HCT116 (cell line): ENCODE data around the gene ZNF423. TPM values are rescaled to one million over a fixed set of nuclear protein-coding genes. Genes with fewer than 3 reads are reported as not detected.

Experiments
- ATAC-seq: fragments of 200-7000 bp; cut with Tn5 transposase; 2 replicates; pipeline ENCODE4 v1.9.1; 2020; ENCODE audit warnings: mild to moderate bottlenecking, moderate library complexity
- BruUV-seq: library from RNA; stranded (reverse); fragments of 400-500 nt; replicated peaks from 2 replicates; lab custom pipeline; 2021; lab: Mats Ljungman, UMichigan
- CTCF ChIA-PET: fragments of 300-600 bp; sonication (Branson Sonifier 250); formaldehyde crosslinking; loops from one replicate; lab custom pipeline; 2021; ENCODE audit warnings: antibody characterized with exemption; lab: Charles Lee
- POLR2A ChIA-PET: fragments of 300-600, 350-600 bp; sonication (Branson Sonifier 250); formaldehyde crosslinking; loops from one replicate; lab custom pipeline; 2021; ENCODE audit warnings: antibody characterized with exemption; lab: Charles Lee
- RAD21 ChIA-PET, 2 experiments: fragments of 300-600 bp; sonication (Branson Sonifier 250); formaldehyde crosslinking; loops; one replicate each; lab custom pipeline; 2023; ENCODE audit warnings: low total read pairs in 2 of 2; ENCODE audit not compliant: uncharacterized antibody in 2 of 2, unreplicated experiment in 2 of 2, low non-redundant PET in 1 of 2; lab: Charles Lee
- DNase-seq: peaks from one replicate; pipeline ENCODE4 v3.0.0-alpha.2; 2010; ENCODE audit warnings: low read depth, low spot score
- H2AFZ ChIP-seq: fragments of 200-600 bp; shearing (Covaris generic), sonication (generic); 2 replicates; pipeline ENCODE4 v1.6.1; 2017; ENCODE audit warnings: low read depth, mixed run types, mixed read lengths, antibody characterized with exemption, low read length; ENCODE audit not compliant: poor library complexity, severe bottlenecking
- H3K27ac ChIP-seq: 2 replicates; pipeline ENCODE4 v1.5.1; 2012; ENCODE audit warnings: low read depth, low read length
- H3K27me3 ChIP-seq: fragments of 200-600 bp; sonication (generic); 2 replicates; pipeline ENCODE4 v1.6.1; 2016; ENCODE audit warnings: mixed run types, low read length, mixed read lengths; ENCODE audit not compliant: insufficient read depth
- H3K36me3 ChIP-seq, 2 experiments: fragments of 200-500 bp in 1 of 2; fragments of 200-600 bp in 1 of 2; sonication (Bioruptor generic) in 1 of 2; sonication (generic) in 1 of 2; 2 replicates each; pipeline versions ENCODE4 v1.5.1 to v1.6.1; 2014 to 2016; ENCODE audit warnings: low read length in 2 of 2, inconsistent platforms in 1 of 2, mixed read lengths in 1 of 2, mixed run types in 1 of 2; ENCODE audit not compliant: insufficient read depth in 2 of 2, control insufficient read depth in 1 of 2
- H3K4me1 ChIP-seq, 2 experiments: fragments of 200-600 bp in 1 of 2; sonication (generic) in 1 of 2; 2 replicates each; pipeline versions ENCODE4 v1.5.1 to v1.6.1; 2012 to 2017; ENCODE audit warnings: low read length in 2 of 2, inconsistent platforms in 1 of 2, mild to moderate bottlenecking in 1 of 2, mixed read lengths in 1 of 2, mixed run types in 1 of 2, moderate library complexity in 1 of 2; ENCODE audit not compliant: insufficient read depth in 2 of 2, control insufficient read depth in 1 of 2
- H3K4me2 ChIP-seq: fragments of 200-600 bp; sonication (generic); 2 replicates; pipeline ENCODE4 v1.6.1; 2017; ENCODE audit warnings: mixed run types, low read length, mixed read lengths
- H3K4me3 ChIP-seq, 2 experiments: fragments of 200-600 bp in 1 of 2; sonication (generic) in 1 of 2; replicated peaks in 1 of 2; 2 replicates each; pipeline ENCODE4 v1.5.1; 2011 to 2016; ENCODE audit warnings: low read length in 2 of 2, control low read depth in 1 of 2, low read depth in 1 of 2, mild to moderate bottlenecking in 1 of 2, mixed read lengths in 1 of 2, mixed run types in 1 of 2
- H3K79me2 ChIP-seq: fragments of 200-600 bp; sonication (generic); 2 replicates; pipeline ENCODE4 v1.6.1; 2017; ENCODE audit warnings: mild to moderate bottlenecking, mixed run types, low read length, moderate library complexity, mixed read lengths; ENCODE audit not compliant: insufficient read depth
- H3K9ac ChIP-seq: fragments of 200-600 bp; sonication (generic); 2 replicates; pipeline ENCODE4 v1.6.1; 2016; ENCODE audit warnings: low read length, mixed read lengths
- H3K9me2 ChIP-seq: fragments of 200-600 bp; sonication (generic), shearing (Covaris generic); 2 replicates; pipeline ENCODE4 v1.6.1; 2017; ENCODE audit warnings: mixed run types, mild to moderate bottlenecking, moderate library complexity; ENCODE audit not compliant: insufficient read depth
- H3K9me3 ChIP-seq, 2 experiments: fragments of 200-500 bp in 1 of 2; fragments of 200-600 bp in 1 of 2; sonication (Bioruptor generic) in 1 of 2; sonication (generic) in 1 of 2; 2 replicates each; pipeline ENCODE4 v1.6.1; 2014 to 2017; ENCODE audit warnings: low read length in 2 of 2, mixed read lengths in 2 of 2, inconsistent platforms in 1 of 2, low read depth in 1 of 2, mild to moderate bottlenecking in 1 of 2, mixed run types in 1 of 2, moderate library complexity in 1 of 2; ENCODE audit not compliant: control insufficient read depth in 1 of 2, insufficient read depth in 1 of 2
- H4K20me1 ChIP-seq: fragments of 200-600 bp; sonication (generic), shearing (Covaris generic); 2 replicates; pipeline ENCODE4 v1.6.1; 2017; ENCODE audit warnings: mixed run types, mild to moderate bottlenecking, moderate library complexity; ENCODE audit not compliant: insufficient read depth
- ATF3 ChIP-seq: IDR thresholded peaks from 2 replicates; pipeline ENCODE4 v1.6.1; 2012
- CBX3 ChIP-seq: IDR thresholded peaks from 2 replicates; pipeline ENCODE4 v1.6.1; 2012; ENCODE audit warnings: low read depth
- CEBPB ChIP-seq: IDR thresholded peaks from 2 replicates; pipeline ENCODE4 v1.6.1; 2012; ENCODE audit warnings: low read depth
- CTCF ChIP-seq, 3 experiments: fragments of 200-600 bp in 1 of 3; sonication (generic) in 1 of 3; IDR thresholded peaks in 2 of 3; conservative IDR thresholded peaks in 1 of 3; 2 replicates each; pipeline ENCODE4 v1.5.1; 2012 to 2017; ENCODE audit warnings: low read depth in 2 of 3, low read length in 2 of 3, antibody characterized with exemption in 1 of 3, borderline replicate concordance in 1 of 3, control low read depth in 1 of 3, mild to moderate bottlenecking in 1 of 3, mixed read lengths in 1 of 3, mixed run types in 1 of 3, moderate library complexity in 1 of 3; ENCODE audit not compliant: insufficient read depth in 1 of 3
- ELF1 ChIP-seq: IDR thresholded peaks from 2 replicates; pipeline ENCODE4 v1.6.1; 2012; ENCODE audit warnings: low read depth, borderline replicate concordance
- EZH2 ChIP-seq: fragments of 200-600 bp; sonication (generic); IDR thresholded peaks from 2 replicates; pipeline ENCODE4 v1.6.1; 2017; ENCODE audit warnings: antibody characterized with exemption, mixed run types
- EZH2phosphoT487 ChIP-seq: fragments of 200-600 bp; IDR thresholded peaks from 2 replicates; pipeline ENCODE4 v1.6.1; 2018; ENCODE audit warnings: antibody characterized with exemption, borderline replicate concordance
- JUND ChIP-seq: IDR thresholded peaks from 2 replicates; pipeline ENCODE4 v1.6.1; 2012
- MAX ChIP-seq: IDR thresholded peaks from 2 replicates; pipeline ENCODE4 v1.6.1; 2012
- POLR2A ChIP-seq: IDR thresholded peaks from 2 replicates; pipeline ENCODE4 v1.7.0; 2011; ENCODE audit warnings: borderline replicate concordance; ENCODE audit not compliant: insufficient read depth, insufficient read length; ENCODE audit errors: extremely low read depth
- RAD21 ChIP-seq: IDR thresholded peaks from 2 replicates; pipeline ENCODE4 v1.6.1; 2012; ENCODE audit warnings: low read depth, mild to moderate bottlenecking
- SIN3A ChIP-seq: IDR thresholded peaks from 2 replicates; pipeline ENCODE4 v1.6.1; 2012; ENCODE audit warnings: low read depth
- SP1 ChIP-seq: IDR thresholded peaks from 2 replicates; pipeline ENCODE4 v1.6.1; 2012; ENCODE audit warnings: low read depth
- SRF ChIP-seq: IDR thresholded peaks from 2 replicates; pipeline ENCODE4 v1.6.1; 2012; ENCODE audit warnings: low read depth
- TCF7L2 ChIP-seq: IDR thresholded peaks from 2 replicates; pipeline ENCODE4 v1.7.0; 2011; ENCODE audit warnings: borderline replicate concordance, inconsistent platforms; ENCODE audit not compliant: insufficient read depth, insufficient read length; ENCODE audit errors: extremely low read depth
- ZFX ChIP-seq: fragments of 450-650 bp; IDR thresholded peaks from 2 replicates; pipeline ENCODE4 v1.6.1; 2017
- intact Hi-C: fragments of 100-400 bp; cut with micrococcal nuclease; formaldehyde crosslinking; loops from 2 replicates; pipeline ENCODE4 v1.10.0; 2022
- total RNA-seq: library from RNA; stranded (reverse); gene quantifications from one replicate; pipeline ENCODE4 v1.2.1, GENCODE V29; 2021; ENCODE audit not compliant: unreplicated experiment

ZNF423 gene
- total RNA-seq, 1 experiment from 2014 or later, result 0.22 TPM

GRCh38 chr16:49442805-49443204 lies 413.1 kb downstream of the ZNF423 start (continued):
- TF ChIP-seq EZH2 (no peak), SIN3A (no peak), SP1 (no peak), ELF1 (no peak), ZFX (no peak), POLR2A (no peak), SRF (no peak), MAX (no peak), TCF7L2 (no peak), CBX3 (no peak), EZH2phosphoT487 (no peak), CEBPB (no peak), ATF3 (no peak)

- ChIA-PET RAD21 (no interaction called here), CTCF (no interaction called here), POLR2A (no interaction called here)
- H3K4me3 ChIP-seq, result no peak overlapping the region
- no peaks in the 10 kb centered on the region for H3K9me2 ChIP-seq
- peak in 1 of 3 experiments; percentile 22; a peak in 1 of 6 replicates for TF ChIP-seq CTCF (IDR thresholded peaks at IDR 0.05 in 2 of 3, conservative IDR thresholded peaks at IDR 0.05 in 1 of 3; ENCODE audit: borderline replicate concordance in 1 of 3, insufficient read depth in 1 of 3, low read depth in 2 of 3, low read length in 2 of 3)
- no peak for TF ChIP-seq JUND
- peak; percentile 13; the same call in 1 of the 2 replicates for TF ChIP-seq RAD21
- intact Hi-C loops, result no loop called here
- H2AFZ ChIP-seq, result no peak overlapping the region
- DNase-seq (no peak), ATAC-seq (peak; percentile 38; the same call in 1 of the 2 replicates)
- H3K27me3 ChIP-seq, result peaks cover 61% of the 10 kb centered on the region
- no peak overlapping the region for H3K4me2 ChIP-seq
- H3K36me3 ChIP-seq, result no peaks in the 10 kb centered on the region
- H4K20me1 ChIP-seq, result no peaks in the 10 kb centered on the region
- H3K27ac ChIP-seq, result no peak overlapping the region
- no peak overlapping the region for H3K9ac ChIP-seq
- no peaks in the 10 kb centered on the region for H3K9me3 ChIP-seq
- no TSS peak for BruUV-seq
- H3K79me2 ChIP-seq, result no peaks in the 10 kb centered on the region
- H3K4me1 ChIP-seq, result no peaks in the 10 kb centered on the region
Measured at GRCh38 chr16:49441366-49441780, 414.5 kb downstream of the ZNF423 start.
